GM12892 (cell line): ENCODE results near the gene NCAPG2.

Experiments used
- POLR2A ChIP-seq: IDR thresholded peaks from 2 replicates; pipeline ENCODE4 v1.6.1; 2011; ENCODE audit warnings: low read depth, low read length, control low read depth
- TAF1 ChIP-seq: IDR thresholded peaks from 2 replicates; pipeline ENCODE4 v1.6.1; 2011; ENCODE audit warnings: low read depth, mild to moderate bottlenecking, control low read depth, low read length, borderline replicate concordance

DNA sequence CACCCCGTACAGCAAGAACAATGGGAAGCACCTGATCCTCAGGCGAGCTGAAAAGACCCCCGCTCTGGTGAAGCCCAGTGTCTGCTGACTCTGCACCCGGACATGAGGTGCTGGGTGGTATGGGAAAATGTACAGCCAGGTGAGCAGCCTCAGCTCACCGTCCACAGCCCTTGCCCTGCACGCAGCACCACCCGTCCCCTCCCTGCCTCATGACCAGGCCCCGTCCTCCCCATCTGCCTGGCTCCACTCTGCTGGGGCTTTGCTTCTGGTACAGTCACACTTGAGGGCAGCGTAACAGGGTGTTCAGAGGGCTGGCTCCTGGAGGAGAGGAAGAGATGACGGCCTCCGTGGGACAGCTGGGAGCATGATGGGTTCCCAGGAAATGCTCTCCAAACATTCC, 49.1 kb downstream of the NCAPG2 start:
- TF ChIP-seq POLR2A, result no peak
- TF ChIP-seq TAF1, result no peak
